GM12878 (cell line): ENCODE measurements around the gene HIC1. TPM values are rescaled to one million over a fixed set of nuclear protein-coding genes. Genes with fewer than 3 reads are reported as not detected.
A peak's percentile ranks its signal among the peaks of the same experiment; 100 is the strongest.

ENCODE experiments used
- ATAC-seq: fragments of 200-7000 bp; cut with Tn5 transposase; 3 replicates; pipeline ENCODE4 v1.9.1; 2020; ENCODE audit warnings: mild to moderate bottlenecking, moderate library complexity
- BruUV-seq: library from RNA; stranded (reverse); fragments of 400-500 nt; replicated peaks from 2 replicates; lab custom pipeline; 2021; lab: Mats Ljungman, UMichigan
- CTCF ChIA-PET: fragments of 300-600 bp; sonication (Branson Sonifier 250); formaldehyde crosslinking; extraction: SDS; loops from one replicate; lab custom pipeline; 2021; ENCODE audit warnings: inconsistent platforms; lab: Yijun Ruan, JAX
- POLR2A ChIA-PET: fragments of 350-600 bp; formaldehyde crosslinking; extraction: SDS; loops from one replicate; lab custom pipeline; 2021; ENCODE audit warnings: inconsistent platforms; lab: Charles Lee
- RAD21 ChIA-PET: fragments of 300-600 bp; sonication (Branson Sonifier 250); formaldehyde crosslinking; loops from one replicate; lab custom pipeline; 2023; ENCODE audit warnings: antibody characterized with exemption; ENCODE audit not compliant: unreplicated experiment; lab: Charles Lee
- SMC1A ChIA-PET: fragments of 300-600 bp; sonication (Branson Sonifier 250); formaldehyde crosslinking; loops from one replicate; lab custom pipeline; 2023; ENCODE audit not compliant: unreplicated experiment, uncharacterized antibody; lab: Charles Lee
- DNase-seq: peaks from one replicate; pipeline ENCODE4 v3.0.0-alpha.2; 2011; ENCODE audit warnings: low read depth, low spot score
- FAIRE-seq: peaks from 3 replicates; lab custom pipeline; 2011; peaks lifted over from hg19 to GRCh38; lab: Jason Lieb, UNC
- H2AFZ ChIP-seq: 2 replicates; pipeline ENCODE4 v1.6.0; 2011; ENCODE audit warnings: low read depth, low read length, control low read depth; ENCODE audit not compliant: control insufficient read depth
- H3K27ac ChIP-seq: 2 replicates; pipeline ENCODE4 v1.5.1; 2011; ENCODE audit warnings: control low read depth; ENCODE audit not compliant: control insufficient read depth, insufficient read depth
- H3K27me3 ChIP-seq, 2 experiments: replicated peaks in 1 of 2; 2 replicates each; pipeline versions ENCODE4 v1.6.0 to v1.6.1; 2011; ENCODE audit warnings: low read length in 1 of 2; ENCODE audit not compliant: control insufficient read depth in 2 of 2, insufficient read depth in 2 of 2
- H3K36me3 ChIP-seq, 2 experiments: 2 replicates each; pipeline ENCODE4 v1.5.1; 2011; ENCODE audit warnings: low read length in 1 of 2; ENCODE audit not compliant: control insufficient read depth in 2 of 2, insufficient read depth in 2 of 2
- H3K4me1 ChIP-seq: 2 replicates; pipeline ENCODE4 v1.6.1; 2011; ENCODE audit warnings: mild to moderate bottlenecking, low read length, moderate library complexity, mixed read lengths; ENCODE audit not compliant: control insufficient read depth, insufficient read depth
- H3K4me2 ChIP-seq: 2 replicates; pipeline ENCODE4 v1.6.0; 2011; ENCODE audit warnings: control low read depth; ENCODE audit not compliant: control insufficient read depth, insufficient read depth
- H3K4me3 ChIP-seq: fragments of 200-600 bp; sonication (generic); 2 replicates; pipeline ENCODE4 v1.5.1; 2016
- H3K79me2 ChIP-seq: 2 replicates; pipeline ENCODE4 v1.6.0; 2011; ENCODE audit warnings: low read length; ENCODE audit not compliant: control insufficient read depth, insufficient read depth
- H3K9ac ChIP-seq: 2 replicates; pipeline ENCODE4 v1.8.0; 2011; ENCODE audit warnings: low read length, control low read depth, mixed read lengths; ENCODE audit not compliant: control insufficient read depth, insufficient read depth
- H3K9me3 ChIP-seq: replicated peaks from 3 replicates; pipeline ENCODE4 v1.5.1; 2011; ENCODE audit warnings: mild to moderate bottlenecking, low read length; ENCODE audit not compliant: control insufficient read depth, insufficient read depth
- H4K20me1 ChIP-seq: 2 replicates; pipeline ENCODE4 v1.6.0; 2011; ENCODE audit not compliant: control insufficient read depth, insufficient read depth
- BHLHE40 ChIP-seq, 2 experiments: fragments of 450-650 bp in 1 of 2; IDR thresholded peaks; 2 replicates each; pipeline ENCODE4 v1.6.1; 2011 to 2017; ENCODE audit warnings: low read depth in 2 of 2, borderline replicate concordance in 1 of 2, improper control_type of control experiment in 1 of 2, low read length in 1 of 2, mild to moderate bottlenecking in 1 of 2
- CEBPB ChIP-seq, 2 experiments: fragments of 150-350 bp in 1 of 2; IDR thresholded peaks; 2 replicates each; pipeline ENCODE4 v1.6.1; 2012 to 2014; ENCODE audit warnings: low read depth in 2 of 2, low read length in 2 of 2, borderline replicate concordance in 1 of 2, inconsistent platforms in 1 of 2
- HCFC1 ChIP-seq: fragments of 150-350 bp; IDR thresholded peaks from 2 replicates; pipeline ENCODE4 v1.6.1; 2014; ENCODE audit warnings: low read length
- PAX5 ChIP-seq: IDR thresholded peaks from 2 replicates; pipeline ENCODE4 v1.6.1; 2011; ENCODE audit warnings: low read depth, low read length, borderline replicate concordance
- PAX8 ChIP-seq: fragments of 450-650 bp; IDR thresholded peaks from 2 replicates; pipeline ENCODE4 v1.6.1; 2017; ENCODE audit warnings: mild to moderate bottlenecking, moderate library complexity
- PRDM15 ChIP-seq: fragments of 450-650 bp; formaldehyde crosslinking; IDR thresholded peaks from 2 replicates; pipeline ENCODE4 v1.4.0; 2020; ENCODE audit warnings: mild to moderate bottlenecking, moderate library complexity
- RBBP5 ChIP-seq: fragments of 200-600 bp; sonication (generic); conservative IDR thresholded peaks from 2 replicates; pipeline ENCODE4 v1.6.1; 2016
- RFX5 ChIP-seq: IDR thresholded peaks from 2 replicates; pipeline ENCODE4 v1.6.1; 2011; ENCODE audit warnings: low read depth, low read length, improper control_type of control experiment
- SMARCA5 ChIP-seq: fragments of 450-650 bp; IDR thresholded peaks from 2 replicates; pipeline ENCODE4 v1.6.1; 2017; ENCODE audit warnings: mild to moderate bottlenecking
- SREBF1 ChIP-seq: IDR thresholded peaks from 2 replicates; pipeline ENCODE4 v1.6.1; 2012; ENCODE audit warnings: mild to moderate bottlenecking, low read length
- USF1 ChIP-seq: IDR thresholded peaks from 2 replicates; pipeline ENCODE4 v1.6.1; 2011; ENCODE audit warnings: borderline replicate concordance, low read depth, mild to moderate bottlenecking, moderate library complexity, mixed read lengths, low read length; ENCODE audit not compliant: insufficient read depth; ENCODE audit errors: extremely low read length
- WGBS: methylation state at CpG from one replicate; pipeline ENCODE4 v1.1.6; 2016; ENCODE audit warnings: low lambda C conversion rate; ENCODE audit not compliant: insufficient replicate concordance, insufficient coverage; ENCODE audit errors: missing lambda C conversion rate; 5-methylcytosine and 5-hydroxymethylcytosine counted together
- in situ Hi-C: fragments of 300-500 bp; cut with MboI; formaldehyde crosslinking; loops from 9 replicates; pipeline ENCODE4 v1.14.3; 2018; ENCODE audit warnings: mixed read lengths
- intact Hi-C: fragments of 100-400 bp; cut with micrococcal nuclease; formaldehyde crosslinking; loops from one replicate; pipeline ENCODE4 v1.14.2; 2022; ENCODE audit not compliant: unreplicated experiment
- polyA plus RNA-seq, 11 experiments: library from polyadenylated mRNA; depleted of rRNA in 4 of 11; unstranded in 6 of 11; stranded (reverse) in 5 of 11; fragments of >200 nt; fragmentation: Nextera tagmentation in 4 of 11; fragmentation: Illumina TruSeq in 1 of 11; extraction: Ambion mirVana in 4 of 11; extraction: Trizol in 1 of 11; gene quantifications; 1 replicate in 1 of 11; 2 replicates in 10 of 11; pipeline versions ENCODE4 v1.2.1 to v1.2.3, GENCODE V29; 2011 to 2016; ENCODE audit warnings: inconsistent platforms in 2 of 11, missing spikeins in 2 of 11, low read depth in 1 of 11
- total RNA-seq, 4 experiments: library from RNA; depleted of rRNA in 3 of 4; stranded (reverse); fragments of >200 nt in 3 of 4; fragmentation: Illumina TruSeq in 1 of 4; extraction: Trizol in 1 of 4; gene quantifications; 2 replicates each; pipeline versions ENCODE4 v1.2.1 to v1.2.3, GENCODE V29; 2013 to 2021
- TF ChIP-seq, protein P1 (sequence below): fragments of 450-650 bp; conservative IDR thresholded peaks from 2 replicates; pipeline ENCODE4 v1.6.1; 2017; ENCODE audit warnings: mild to moderate bottlenecking, moderate library complexity
- TF ChIP-seq, protein P2 (sequence below): fragments of 450-650 bp; IDR thresholded peaks from 2 replicates; pipeline ENCODE4 v1.6.1; 2018; ENCODE audit warnings: mild to moderate bottlenecking, low read depth, moderate library complexity; ENCODE audit not compliant: partially characterized antibody

The HIC1 gene
- total and polyA plus RNA-seq, 10 of the 15 experiments (the other 5 are each of a cell fraction or from before 2014, with no cell fraction given) = 0.11 to 61.1 (median 4.9) TPM

- ATAC-seq = no peak
- peaks cover 17 to 25% of the 10 kb centered on the region in 2 experiments for H3K27me3 ChIP-seq
- SMC1A ChIA-PET = no interaction called here
- no peaks in the 10 kb centered on the region for H3K36me3 ChIP-seq
- intact Hi-C loops = no loop called here
- no TSS peak for BruUV-seq
- H3K79me2 ChIP-seq = no peaks in the 10 kb centered on the region
- TF ChIP-seq CEBPB (IDR thresholded peaks at IDR 0.05; ENCODE audit: borderline replicate concordance in 1 of 2, low read depth in 2 of 2, low read length in 2 of 2) (no peak), SREBF1 (no peak), RFX5 (no peak), BHLHE40 (IDR thresholded peaks at IDR 0.05; ENCODE audit: borderline replicate concordance in 1 of 2, low read depth in 2 of 2, low read length in 1 of 2) (0 out of 4 replicates have a peak, but pooled peaks of 1 of the 2 experiments have one; percentile 8), PRDM15 (CRISPR knock-in tag) (no peak), PAX8 (no peak), RBBP5 (no peak), HCFC1 (no peak), SMARCA5 (no peak), USF1 (peak; percentile 22), PAX5 (no peak)
- TF ChIP-seq, protein P1, sequence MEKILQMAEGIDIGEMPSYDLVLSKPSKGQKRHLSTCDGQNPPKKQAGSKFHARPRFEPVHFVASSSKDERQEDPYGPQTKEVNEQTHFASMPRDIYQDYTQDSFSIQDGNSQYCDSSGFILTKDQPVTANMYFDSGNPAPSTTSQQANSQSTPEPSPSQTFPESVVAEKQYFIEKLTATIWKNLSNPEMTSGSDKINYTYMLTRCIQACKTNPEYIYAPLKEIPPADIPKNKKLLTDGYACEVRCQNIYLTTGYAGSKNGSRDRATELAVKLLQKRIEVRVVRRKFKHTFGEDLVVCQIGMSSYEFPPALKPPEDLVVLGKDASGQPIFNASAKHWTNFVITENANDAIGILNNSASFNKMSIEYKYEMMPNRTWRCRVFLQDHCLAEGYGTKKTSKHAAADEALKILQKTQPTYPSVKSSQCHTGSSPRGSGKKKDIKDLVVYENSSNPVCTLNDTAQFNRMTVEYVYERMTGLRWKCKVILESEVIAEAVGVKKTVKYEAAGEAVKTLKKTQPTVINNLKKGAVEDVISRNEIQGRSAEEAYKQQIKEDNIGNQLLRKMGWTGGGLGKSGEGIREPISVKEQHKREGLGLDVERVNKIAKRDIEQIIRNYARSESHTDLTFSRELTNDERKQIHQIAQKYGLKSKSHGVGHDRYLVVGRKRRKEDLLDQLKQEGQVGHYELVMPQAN = no peak
- TF ChIP-seq, protein P2, sequence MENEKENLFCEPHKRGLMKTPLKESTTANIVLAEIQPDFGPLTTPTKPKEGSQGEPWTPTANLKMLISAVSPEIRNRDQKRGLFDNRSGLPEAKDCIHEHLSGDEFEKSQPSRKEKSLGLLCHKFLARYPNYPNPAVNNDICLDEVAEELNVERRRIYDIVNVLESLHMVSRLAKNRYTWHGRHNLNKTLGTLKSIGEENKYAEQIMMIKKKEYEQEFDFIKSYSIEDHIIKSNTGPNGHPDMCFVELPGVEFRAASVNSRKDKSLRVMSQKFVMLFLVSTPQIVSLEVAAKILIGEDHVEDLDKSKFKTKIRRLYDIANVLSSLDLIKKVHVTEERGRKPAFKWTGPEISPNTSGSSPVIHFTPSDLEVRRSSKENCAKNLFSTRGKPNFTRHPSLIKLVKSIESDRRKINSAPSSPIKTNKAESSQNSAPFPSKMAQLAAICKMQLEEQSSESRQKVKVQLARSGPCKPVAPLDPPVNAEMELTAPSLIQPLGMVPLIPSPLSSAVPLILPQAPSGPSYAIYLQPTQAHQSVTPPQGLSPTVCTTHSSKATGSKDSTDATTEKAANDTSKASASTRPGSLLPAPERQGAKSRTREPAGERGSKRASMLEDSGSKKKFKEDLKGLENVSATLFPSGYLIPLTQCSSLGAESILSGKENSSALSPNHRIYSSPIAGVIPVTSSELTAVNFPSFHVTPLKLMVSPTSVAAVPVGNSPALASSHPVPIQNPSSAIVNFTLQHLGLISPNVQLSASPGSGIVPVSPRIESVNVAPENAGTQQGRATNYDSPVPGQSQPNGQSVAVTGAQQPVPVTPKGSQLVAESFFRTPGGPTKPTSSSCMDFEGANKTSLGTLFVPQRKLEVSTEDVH = no peak
- TF ChIP-seq, all 136 proteins: peak for 2
- FAIRE-seq (no peak), DNase-seq (no peak)
- Histone ChIP-seq H3K4me1 (peaks cover 10% of the 10 kb centered on the region), H3K9ac (no peak overlapping the region), H3K27ac (no peak overlapping the region), H2AFZ (no peak overlapping the region), H4K20me1 (no peaks in the 10 kb centered on the region), H3K4me3 (no peak overlapping the region), H3K4me2 (no peak overlapping the region), H3K9me3 (no peaks in the 10 kb centered on the region)
- ChIA-PET CTCF (no interaction called here), POLR2A (no interaction called here), RAD21 (no interaction called here)
- in situ Hi-C loops = loop anchor here (25.0 kb wide), 1 partner anchor 110 kb away; no protein-coding TSS in a partner anchor
- 27% methylated on average over 15 of the region's 15 CpGs for WGBS
These were observed 32.2 kb upstream of the HIC1 start for GRCh38 chr17:2022647-2023240.
